Measurements from ENCODE around the gene OSTN. TPM values are rescaled to one million over a fixed set of nuclear protein-coding genes. Genes with fewer than 3 reads are reported as not detected.
"Not testable (repeated sequence)": the region's sequence is repeated elsewhere in the genome, so short reads cannot be mapped to it uniquely, and the experiment has no call there.

OSTN gene
- total RNA-seq, 2 experiments from 2014 or later, result not detected

GRCh38 chr3:191261304-191261638 lies 62.2 kb downstream of the OSTN start:
- ChIA-PET CTCF (no interaction called here), POLR2A (no interaction called here)

GRCh38 chr3:191262650-191263049 lies 63.6 kb downstream of the OSTN start:
- CTCF ChIA-PET, result no interaction called here
- POLR2A ChIA-PET, result no interaction called here

- CTCF ChIA-PET, result no interaction called here
- POLR2A ChIA-PET, result no interaction called here
Observed at GRCh38 chr3:191263365-191263764, 64.3 kb downstream of the OSTN start.

- POLR2A ChIA-PET, result no interaction called here
- CTCF ChIA-PET, result no interaction called here
Observed at GRCh38 chr3:191263850-191264249, 64.8 kb downstream of the OSTN start.

GRCh38 chr3:191268737-191269136 lies 69.7 kb downstream of the OSTN start:
- ChIA-PET CTCF (no interaction called here), POLR2A (no interaction called here)

- ChIA-PET POLR2A (no interaction called here), CTCF (no interaction called here)
Observed at GRCh38 chr3:191269289-191270085, 70.4 kb downstream of the OSTN start.

GRCh38 chr3:191275244-191275643 lies 76.2 kb downstream of the OSTN start:
- CTCF ChIA-PET, result not testable (repeated sequence)

GRCh38 chr3:191275751-191276150 lies 76.7 kb downstream of the OSTN start:
- POLR2A ChIA-PET, result no interaction called here
- CTCF ChIA-PET, result no interaction called here

More at GRCh38 chr3:191275244-191275643, 76.2 kb downstream of the OSTN start:
- POLR2A ChIA-PET, result not testable (repeated sequence)

GRCh38 chr3:191280111-191280510 lies 81.1 kb downstream of the OSTN start:
- ChIA-PET POLR2A (no interaction called here), CTCF (no interaction called here)

GRCh38 chr3:191280882-191281281 lies 81.8 kb downstream of the OSTN start:
- ChIA-PET CTCF (no interaction called here), POLR2A (no interaction called here)

GRCh38 chr3:191282251-191283185 lies 83.5 kb downstream of the OSTN start:
- POLR2A ChIA-PET, result no interaction called here
- CTCF ChIA-PET, result no interaction called here

GRCh38 chr3:191283400-191283799 lies 84.4 kb downstream of the OSTN start:
- CTCF ChIA-PET, result no interaction called here
- POLR2A ChIA-PET, result no interaction called here

- ChIA-PET CTCF (no interaction called here), POLR2A (no interaction called here)
Observed at GRCh38 chr3:191290311-191291025, 91.4 kb downstream of the OSTN start.

GRCh38 chr3:191292243-191293015 lies 93.4 kb downstream of the OSTN start:
- POLR2A ChIA-PET, result no interaction called here
- CTCF ChIA-PET, result no interaction called here

GRCh38 chr3:191294291-191294690 lies 95.2 kb downstream of the OSTN start:
- ChIA-PET POLR2A (no interaction called here), CTCF (no interaction called here)

GRCh38 chr3:191296041-191296541 lies 97.0 kb downstream of the OSTN start:
- POLR2A ChIA-PET, result no interaction called here
- CTCF ChIA-PET, result no interaction called here

- ChIA-PET POLR2A (no interaction called here), CTCF (no interaction called here)
Observed at GRCh38 chr3:191298846-191299245, 99.8 kb downstream of the OSTN start.

GRCh38 chr3:191300422-191300821 lies 101.4 kb downstream of the OSTN start:
- ChIA-PET CTCF (no interaction called here), POLR2A (no interaction called here)

GRCh38 chr3:191301017-191301416 lies 102.0 kb downstream of the OSTN start:
- ChIA-PET CTCF (no interaction called here), POLR2A (no interaction called here)
